ENCODE data around the gene PSMB10.

Gene PSMB10

GRCh38 chr16:67914758-67915495 is 21.7 kb downstream of the PSMB10 start:
- no peak for TF ChIP-seq CTCF (IDR thresholded peaks at IDR 0.05)

- no peak for TF ChIP-seq CTCF (IDR thresholded peaks at IDR 0.05)
Measured at GRCh38 chr16:67910158-67910557, 26.5 kb downstream of the PSMB10 start.

GRCh38 chr16:67909056-67909742 is 27.5 kb downstream of the PSMB10 start:
- no peak for TF ChIP-seq CTCF (IDR thresholded peaks at IDR 0.05)

- no peak for TF ChIP-seq CTCF (IDR thresholded peaks at IDR 0.05)
Measured at GRCh38 chr16:67907397-67908180, 29.1 kb downstream of the PSMB10 start.

GRCh38 chr16:67902831-67903230 is 33.8 kb downstream of the PSMB10 start:
- TF ChIP-seq CTCF (IDR thresholded peaks at IDR 0.05): no peak

- TF ChIP-seq CTCF (IDR thresholded peaks at IDR 0.05): no peak
Measured at GRCh38 chr16:67901734-67902133, 34.9 kb downstream of the PSMB10 start.

GRCh38 chr16:67897231-67897630 is 39.4 kb downstream of the PSMB10 start:
- TF ChIP-seq CTCF (IDR thresholded peaks at IDR 0.05): no peak

Measured in LNCAP (cell line).